HuH-7.5 (cell line): ENCODE measurements around the gene ACY1.
A peak's percentile ranks its signal among the peaks of the same experiment; 100 is the strongest.

ENCODE experiments used
- DNase-seq: peaks from one replicate; pipeline ENCODE4 v3.0.0; 2011; ENCODE audit warnings: low spot score

ACY1 gene

GRCh38 chr3:51963951-51964451, 19.3 kb upstream of the ACY1 start:
- no peak for DNase-seq

- no peak for DNase-seq
Measured at GRCh38 chr3:51964521-51964920, 18.8 kb upstream of the ACY1 start.

GRCh38 chr3:51966016-51966415, 17.3 kb upstream of the ACY1 start:
- no peak for DNase-seq

- no peak for DNase-seq
Measured at GRCh38 chr3:51966486-51966885, 16.8 kb upstream of the ACY1 start.

- no peak for DNase-seq
Measured at GRCh38 chr3:51966922-51967383, 16.4 kb upstream of the ACY1 start.

GRCh38 chr3:51967384-51968169, 15.8 kb upstream of the ACY1 start, which contains the start of gene PCBP4:
Gene PCBP4 (minus strand): TSS chr3:51967454. CDS start chr3:51961240, 6,214 bp downstream.
- peak; percentile 77 for DNase-seq

GRCh38 chr3:51968170-51968775, 15.1 kb upstream of the ACY1 start:
- DNase-seq = no peak

GRCh38 chr3:51968883-51969678, 14.3 kb upstream of the ACY1 start:
- DNase-seq = no peak

GRCh38 chr3:51969841-51970240, 13.5 kb upstream of the ACY1 start:
- no peak for DNase-seq

- no peak for DNase-seq
Measured at GRCh38 chr3:51970606-51971300, 12.6 kb upstream of the ACY1 start.

- no peak for DNase-seq
Measured at GRCh38 chr3:51971350-51971749, 12.0 kb upstream of the ACY1 start.

- DNase-seq = no peak
Measured at GRCh38 chr3:51974277-51974962, 8.9 kb upstream of the ACY1 start.

GRCh38 chr3:51974963-51975851, 8.1 kb upstream of the ACY1 start, which contains the start of gene ABHD14A:
Gene ABHD14A (plus strand): TSS chr3:51975064. CDS start chr3:51975136, 72 bp downstream.
- peak; percentile 78 for DNase-seq

GRCh38 chr3:51975852-51976549, 7.3 kb upstream of the ACY1 start:
- DNase-seq = no peak

GRCh38 chr3:51977446-51978142, 5.7 kb upstream of the ACY1 start:
- no peak for DNase-seq

- no peak for DNase-seq
Measured at GRCh38 chr3:51978143-51978502, 5.2 kb upstream of the ACY1 start.

GRCh38 chr3:51980253-51980652, 3.1 kb upstream of the ACY1 start:
- no peak for DNase-seq

GRCh38 chr3:51982352-51982837, 940 bp upstream of the ACY1 start:
- peak; percentile 99 for DNase-seq
